ENCODE measurements around the gene EXOSC3.

EXOSC3 gene

DNA sequence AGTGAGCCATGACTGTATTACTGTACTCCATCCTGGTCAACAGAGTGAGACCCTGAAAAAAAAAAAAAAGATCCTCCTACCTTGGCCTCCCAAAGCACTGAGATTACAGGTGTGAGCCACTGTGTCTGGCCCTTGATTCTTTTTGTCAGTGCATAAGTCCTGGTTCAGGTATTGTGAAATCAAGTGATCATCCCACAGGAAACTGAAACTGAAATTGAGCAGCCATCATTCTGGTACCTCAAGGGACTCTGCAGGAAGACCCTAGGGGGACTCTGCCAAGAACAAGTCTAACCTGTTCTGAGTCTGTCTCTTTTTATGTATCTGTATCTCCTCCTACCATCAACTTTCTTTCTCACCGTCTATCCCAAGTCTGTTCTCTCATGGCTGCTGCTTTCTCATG is 13.8 kb upstream of the EXOSC3 start:
- H3K9me3 ChIP-seq (ENCODE audit: control insufficient read depth, insufficient read depth, low read depth, low read length), result no peaks in the 10 kb centered on the region
- no peaks in the 10 kb centered on the region for H3K4me1 ChIP-seq (ENCODE audit: control insufficient read depth, insufficient read depth, low read length)
- H3K36me3 ChIP-seq (ENCODE audit: control insufficient read depth in 2 of 2, insufficient read depth in 1 of 2, low read length in 2 of 2), result peaks cover 0 to 3% of the 10 kb centered on the region in 2 experiments; a peak in 1 of 3 replicates
- CTCF ChIA-PET, result no interaction called here
- TF ChIP-seq HIC1 (tag by site-specific recombination; IDR thresholded peaks at IDR 0.05) (no peak), ZNF785 (tag by site-specific recombination; IDR thresholded peaks at IDR 0.05) (no peak), ZNF488 (tag by site-specific recombination; IDR thresholded peaks at IDR 0.05) (no peak), ZNF544 (tag by site-specific recombination; IDR thresholded peaks at IDR 0.05) (no peak), ZNF837 (tag by site-specific recombination; IDR thresholded peaks at IDR 0.05) (no peak), ZNF624 (tag by site-specific recombination; IDR thresholded peaks at IDR 0.05) (no peak), ELK4 (IDR thresholded peaks at IDR 0.05; ENCODE audit: borderline replicate concordance, low read depth, low read length) (no peak), ZBTB17 (tag by site-specific recombination; IDR thresholded peaks at IDR 0.05) (no peak), ZNF175 (tag by site-specific recombination; IDR thresholded peaks at IDR 0.05) (no peak), ZNF280C (tag by site-specific recombination; IDR thresholded peaks at IDR 0.05) (no peak), PATZ1 (tag by site-specific recombination; IDR thresholded peaks at IDR 0.05) (no peak), ZNF692 (tag by site-specific recombination; IDR thresholded peaks at IDR 0.05) (no peak)
- TF ChIP-seq, protein P1, sequence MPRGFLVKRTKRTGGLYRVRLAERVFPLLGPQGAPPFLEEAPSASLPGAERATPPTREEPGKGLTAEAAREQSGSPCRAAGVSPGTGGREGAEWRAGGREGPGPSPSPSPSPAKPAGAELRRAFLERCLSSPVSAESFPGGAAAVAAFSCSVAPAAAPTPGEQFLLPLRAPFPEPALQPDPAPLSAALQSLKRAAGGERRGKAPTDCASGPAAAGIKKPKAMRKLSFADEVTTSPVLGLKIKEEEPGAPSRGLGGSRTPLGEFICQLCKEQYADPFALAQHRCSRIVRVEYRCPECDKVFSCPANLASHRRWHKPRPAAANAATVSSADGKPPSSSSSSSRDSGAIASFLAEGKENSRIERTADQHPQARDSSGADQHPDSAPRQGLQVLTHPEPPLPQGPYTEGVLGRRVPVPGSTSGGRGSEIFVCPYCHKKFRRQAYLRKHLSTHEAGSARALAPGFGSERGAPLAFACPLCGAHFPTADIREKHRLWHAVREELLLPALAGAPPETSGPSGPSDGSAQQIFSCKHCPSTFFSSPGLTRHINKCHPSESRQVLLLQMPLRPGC (tag by site-specific recombination; IDR thresholded peaks at IDR 0.05), result no peak
- no peak overlapping the region for H3K4me3 ChIP-seq (ENCODE audit: low read depth, low read length)
- no peak overlapping the region for H3K27ac ChIP-seq (ENCODE audit: extremely low read depth, low read depth, low read length)
- POLR2A ChIA-PET, result interaction anchor here (1.2 kb wide), 1 partner anchor 41 kb away, joined by 4 read pairs; no protein-coding TSS in a partner anchor

Data from HEK293 (cell line).